Ramos (cell line): ENCODE results near the gene CUBN.

ENCODE experiments used
- in situ Hi-C: fragments of 300-500 bp; cut with MboI; formaldehyde crosslinking; loops from one replicate; pipeline ENCODE4 v1.14.3; 2022; ENCODE audit warnings: low sequenced_read_pairs; ENCODE audit not compliant: unreplicated experiment

CUBN gene

GRCh38 chr10:17076626-17077345, 52.8 kb downstream of the CUBN start:
- in situ Hi-C loops, result no loop called here

GRCh38 chr10:17075533-17076359, 53.9 kb downstream of the CUBN start:
- in situ Hi-C loops, result no loop called here

DNA sequence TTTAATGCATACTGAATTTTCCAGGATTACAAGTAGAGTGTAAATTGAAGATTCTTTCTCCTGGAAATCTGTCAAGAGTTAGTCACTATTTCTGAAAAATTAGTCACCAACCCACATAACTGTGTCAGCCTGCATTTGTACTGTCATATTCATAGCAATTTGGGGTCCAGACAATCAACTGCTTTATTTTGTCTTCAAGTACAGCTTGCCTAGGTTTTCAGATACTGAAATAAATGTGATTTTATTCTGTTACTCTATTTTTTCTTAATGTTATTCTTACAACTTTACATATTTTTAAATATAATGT, 55.1 kb downstream of the CUBN start:
- in situ Hi-C loops, result no loop called here

DNA sequence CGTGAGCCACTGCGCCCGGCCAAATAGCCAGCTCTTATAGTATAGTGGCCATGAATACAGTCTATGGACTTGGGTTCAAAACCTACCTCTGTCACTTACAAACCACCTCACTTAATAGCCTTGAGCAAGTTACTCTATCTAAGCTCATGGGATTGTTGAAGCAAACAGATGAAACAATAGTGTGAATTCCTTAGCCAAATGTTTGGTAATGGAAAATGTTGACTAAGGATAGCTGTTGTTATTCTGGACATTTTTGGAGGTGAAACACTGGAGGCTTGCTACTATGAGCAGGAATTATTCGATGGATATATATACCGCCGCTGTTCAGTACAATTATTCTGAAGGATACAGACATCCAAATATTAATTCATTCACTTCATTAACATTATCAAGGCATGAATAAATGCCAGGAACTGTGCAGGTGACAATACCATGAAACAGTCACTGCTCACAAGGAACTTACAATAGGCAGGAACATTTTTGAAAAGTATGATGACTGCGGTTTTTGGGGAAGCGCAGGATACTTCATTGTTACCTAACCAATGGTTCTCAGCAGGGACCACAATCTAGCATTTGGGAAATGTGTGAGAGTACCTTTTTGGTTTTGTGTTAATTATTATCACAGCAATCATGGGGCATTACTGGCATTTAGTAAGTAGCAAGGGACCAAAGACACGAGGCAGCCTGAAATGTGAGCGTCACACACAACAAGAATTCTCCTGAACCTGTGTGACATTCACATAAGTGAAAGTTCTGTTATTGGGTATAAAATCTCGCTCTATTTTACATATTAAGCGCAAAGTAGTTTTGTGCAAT, 55.7 kb downstream of the CUBN start:
- in situ Hi-C loops, result no loop called here

- in situ Hi-C loops, result no loop called here
Observed at GRCh38 chr10:17068953-17069352, 60.7 kb downstream of the CUBN start.

DNA sequence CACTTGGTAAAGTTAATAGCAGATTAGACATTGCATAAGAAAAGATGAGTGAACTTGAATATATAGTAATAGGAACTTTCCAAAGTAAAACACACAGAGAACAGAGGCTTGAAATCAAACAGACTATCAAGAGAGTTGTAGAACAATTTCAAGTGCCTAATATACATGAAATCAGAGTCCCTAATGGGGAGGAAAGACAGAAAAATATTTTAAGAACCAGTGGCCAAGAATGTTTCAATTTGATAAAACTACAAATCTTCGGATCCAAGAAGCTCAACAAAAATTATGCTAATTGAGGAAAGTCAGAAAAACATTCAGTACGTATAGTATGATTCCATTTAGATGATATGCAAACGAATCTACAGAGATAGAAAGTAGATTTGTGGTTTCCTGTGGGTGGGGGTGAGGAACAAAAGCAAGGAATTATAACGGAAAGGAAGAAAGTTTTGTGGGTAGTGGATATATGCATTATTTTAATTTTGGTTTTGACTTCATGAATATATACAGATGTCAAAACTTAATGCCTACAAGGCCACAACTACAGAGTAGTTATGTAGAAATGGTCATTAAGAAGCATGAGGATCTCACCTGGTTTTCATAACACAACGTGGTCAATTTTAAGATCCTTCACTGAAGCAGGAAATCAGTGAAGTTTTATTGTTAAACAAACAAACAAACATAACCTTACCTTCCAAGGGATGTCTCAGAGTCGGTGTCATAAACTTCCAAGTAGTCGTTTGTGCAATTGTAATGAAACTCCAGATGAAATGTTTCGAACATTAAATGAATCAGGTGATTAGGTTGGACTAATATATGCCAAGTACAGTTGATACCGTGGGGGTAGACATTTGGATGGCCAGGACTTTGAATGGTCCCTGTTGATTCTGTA, 62.0 kb downstream of the CUBN start:
- in situ Hi-C loops, result no loop called here

DNA sequence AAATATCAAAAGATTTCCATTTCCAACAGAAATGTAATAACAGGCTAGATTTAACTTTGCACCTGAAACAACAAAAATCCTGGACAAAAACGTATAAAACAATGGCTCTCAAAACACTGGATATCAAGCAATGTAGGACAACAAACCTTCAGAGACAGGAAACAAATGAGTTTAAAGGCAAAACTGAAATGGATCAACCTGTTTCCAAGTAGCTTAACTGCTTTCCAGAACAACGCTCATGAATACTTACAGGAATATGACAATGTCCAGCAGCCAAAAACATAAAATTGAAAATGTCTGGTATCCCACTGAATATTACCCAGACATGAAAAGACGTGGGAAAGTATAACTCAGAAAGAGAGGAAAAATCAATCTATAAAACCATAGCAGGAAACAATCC, 62.8 kb downstream of the CUBN start:
- in situ Hi-C loops, result no loop called here

DNA sequence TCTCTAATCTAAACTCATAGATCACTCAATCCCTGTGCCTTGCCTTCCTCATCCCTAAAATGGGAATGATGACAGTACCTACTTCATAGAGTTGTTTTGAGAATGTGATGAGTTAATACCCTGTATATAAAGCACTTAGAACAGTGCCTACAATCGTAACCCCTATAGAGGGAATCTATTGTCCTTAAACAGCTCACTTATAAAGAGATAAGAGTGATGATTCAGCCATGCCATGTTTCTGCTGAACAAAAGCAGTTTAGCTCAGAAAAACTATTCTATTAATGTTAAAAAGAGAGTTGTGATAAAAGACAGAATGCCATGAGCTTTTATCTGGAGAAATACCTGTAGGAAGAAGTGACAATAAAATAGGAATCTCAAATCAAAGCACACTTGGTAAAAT, 63.6 kb downstream of the CUBN start:
- in situ Hi-C loops, result no loop called here

DNA sequence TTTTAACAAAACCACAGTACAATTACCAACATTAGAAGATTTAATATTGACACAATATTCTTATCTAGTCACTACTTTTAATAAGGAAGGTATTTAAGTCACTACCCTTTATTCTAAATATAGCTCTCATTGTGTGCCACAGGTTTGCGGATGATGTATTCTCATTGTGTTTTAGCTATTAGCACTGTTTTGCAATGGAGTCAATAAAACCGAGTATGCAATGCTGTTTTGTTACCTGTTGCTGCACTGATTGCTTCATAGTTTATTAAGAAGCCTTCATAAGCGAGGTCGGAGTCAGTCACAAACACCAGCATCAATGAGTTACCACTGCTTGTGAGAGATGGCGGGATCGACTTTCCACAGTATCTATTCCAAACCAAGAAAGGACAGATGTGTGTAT, 64.3 kb downstream of the CUBN start:
- in situ Hi-C loops, result no loop called here

GRCh38 chr10:17064435-17064834, 65.2 kb downstream of the CUBN start:
- in situ Hi-C loops, result no loop called here

- in situ Hi-C loops, result no loop called here
Observed at GRCh38 chr10:17062955-17063484, 66.6 kb downstream of the CUBN start.

DNA sequence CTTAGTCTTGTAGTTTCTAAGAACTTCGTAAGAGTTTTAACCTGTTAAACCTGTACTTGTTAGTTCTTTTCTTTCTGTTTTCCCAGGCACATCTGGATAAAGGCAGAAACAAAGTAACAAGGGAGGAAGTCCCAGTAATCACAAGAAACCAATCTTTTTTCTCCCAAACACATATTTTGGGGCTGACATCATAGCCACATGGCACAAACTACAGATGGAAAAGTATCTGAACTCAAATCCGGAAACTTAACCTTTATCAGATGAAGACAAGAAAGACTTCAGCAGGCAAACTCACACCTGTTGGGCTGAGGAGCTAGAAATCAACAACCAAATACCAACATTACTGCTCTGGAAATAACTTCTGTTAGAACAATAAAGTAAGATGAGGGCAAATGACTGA, 67.1 kb downstream of the CUBN start:
- in situ Hi-C loops, result no loop called here

- in situ Hi-C loops, result no loop called here
Observed at GRCh38 chr10:17062009-17062408, 67.6 kb downstream of the CUBN start.

DNA sequence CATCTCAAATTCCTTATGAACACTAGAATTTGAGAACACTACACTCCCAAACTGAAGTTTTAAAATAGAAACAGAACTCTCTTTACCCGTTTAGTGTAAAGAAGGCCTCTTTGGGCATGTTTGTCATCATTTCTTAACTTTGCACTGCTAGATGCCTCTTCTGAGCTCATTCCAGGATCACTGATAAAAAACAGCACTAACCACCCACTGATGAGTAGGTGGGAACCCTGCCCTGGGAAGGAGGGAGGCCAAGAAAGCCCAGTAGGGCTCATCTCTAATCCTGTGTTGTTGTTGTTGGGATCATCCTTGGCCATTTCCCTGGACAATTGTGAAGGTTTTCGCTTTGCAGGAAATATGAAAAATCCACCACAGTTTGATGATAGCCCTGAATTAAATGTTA, 68.2 kb downstream of the CUBN start:
- in situ Hi-C loops, result no loop called here

DNA sequence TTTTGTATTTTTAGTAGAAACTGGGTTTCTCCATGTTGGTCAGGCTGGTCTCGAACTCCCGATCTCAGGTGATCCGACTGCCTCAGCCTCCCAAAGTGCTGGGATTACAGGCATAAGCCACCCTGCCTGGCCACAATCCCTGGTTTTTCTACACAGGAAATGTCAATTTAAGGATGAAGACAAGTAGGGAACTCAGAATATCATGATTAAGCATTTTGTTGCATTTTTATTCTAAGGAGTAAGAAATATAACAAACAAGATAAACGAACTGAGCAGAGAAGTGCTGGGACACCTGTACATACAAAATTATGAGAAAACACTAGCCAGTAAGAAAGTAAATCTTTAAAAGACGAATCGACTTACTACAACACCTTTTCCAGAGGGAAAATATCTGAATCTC, 69.3 kb downstream of the CUBN start:
- in situ Hi-C loops, result no loop called here

DNA sequence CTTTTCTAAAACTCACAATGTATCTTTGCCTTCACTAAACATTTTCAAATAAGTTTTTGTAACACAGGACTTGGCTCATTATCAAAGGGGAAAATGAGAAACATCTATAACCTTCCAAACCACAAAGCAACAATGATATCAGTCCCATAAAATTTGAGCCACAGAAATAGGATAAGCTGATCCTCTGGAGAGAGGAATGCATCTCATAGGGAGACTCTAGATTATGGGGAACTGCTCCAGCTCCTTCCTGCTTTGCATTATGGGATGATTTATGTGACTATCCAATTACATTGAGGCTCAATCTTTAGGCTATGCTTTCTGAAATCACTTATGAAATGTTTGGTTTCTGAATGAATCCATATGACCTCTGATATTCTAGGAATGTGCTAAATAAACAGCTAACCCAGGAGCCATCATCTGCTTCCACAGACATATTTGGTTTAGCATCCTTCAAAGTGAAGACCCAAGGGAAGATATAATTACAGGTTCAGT, 70.4 kb downstream of the CUBN start:
- in situ Hi-C loops, result no loop called here

DNA sequence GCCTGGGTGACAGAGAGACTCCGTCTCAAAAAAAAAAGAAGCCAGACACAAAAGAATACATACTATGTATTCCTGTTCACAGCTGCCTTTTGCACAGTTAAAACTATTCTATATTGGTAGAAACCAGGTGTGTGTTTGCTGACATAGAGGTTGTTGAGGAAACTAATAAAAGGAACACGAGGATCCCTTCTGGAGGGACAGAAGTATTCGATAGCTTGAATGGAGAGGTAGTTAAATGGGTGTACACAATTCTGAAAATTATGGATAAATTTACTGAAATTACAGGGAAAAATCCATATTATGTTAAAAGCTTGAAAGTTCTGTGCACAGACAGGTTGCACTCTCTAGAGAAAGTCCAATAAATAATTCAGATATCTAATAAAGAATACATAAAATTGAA, 71.5 kb downstream of the CUBN start:
- in situ Hi-C loops, result no loop called here

DNA sequence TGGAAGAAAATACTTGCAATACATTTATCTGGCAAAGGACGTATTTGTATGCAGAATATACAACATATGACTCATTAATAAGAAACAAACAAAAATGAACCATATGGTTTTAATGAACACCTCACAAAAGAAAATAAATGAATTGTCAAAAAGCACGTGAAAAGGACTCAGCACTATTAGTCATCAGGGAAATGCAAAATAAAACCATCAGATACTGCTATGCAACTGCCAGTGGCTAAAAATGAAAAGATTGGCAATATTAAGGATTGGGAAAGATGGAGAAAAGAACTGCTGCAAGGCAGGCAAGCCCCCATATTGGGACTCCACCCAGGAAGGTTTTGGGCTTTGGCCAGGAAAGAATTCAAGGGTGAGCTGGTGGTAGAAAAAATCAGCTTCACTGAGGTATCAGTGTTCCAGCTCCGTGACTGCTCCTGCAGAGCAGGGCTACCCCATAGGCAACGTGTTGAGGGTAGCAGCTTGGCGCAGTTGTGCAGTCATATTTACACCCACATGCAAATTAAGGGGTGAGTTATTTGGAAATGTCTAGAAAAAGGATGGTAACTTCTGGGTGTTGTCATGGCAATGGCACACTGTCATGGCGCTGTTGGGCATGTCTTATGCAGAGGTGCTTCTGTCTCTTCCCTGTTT, 72.7 kb downstream of the CUBN start:
- in situ Hi-C loops, result no loop called here

DNA sequence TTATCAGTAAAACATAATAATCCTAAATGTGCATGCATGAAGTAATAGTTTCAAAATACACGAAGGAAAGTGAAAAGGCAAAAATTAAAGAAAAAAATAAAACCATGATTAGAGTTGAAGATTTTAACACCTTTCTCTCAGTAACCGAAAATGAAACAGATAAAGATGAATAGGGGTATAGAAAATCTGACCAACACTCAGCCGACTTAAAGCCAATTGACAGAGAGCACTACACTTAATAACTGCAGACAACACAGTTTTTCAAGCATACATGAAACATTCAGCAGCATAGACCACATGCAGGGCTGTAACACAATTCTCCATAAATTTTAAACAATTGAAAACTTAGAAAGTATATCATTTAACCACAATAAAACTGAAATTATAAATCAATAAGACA, 76.1 kb downstream of the CUBN start:
- in situ Hi-C loops, result no loop called here
